Measurements from ENCODE around the gene GATAD2A. TPM values are rescaled to one million over a fixed set of nuclear protein-coding genes. Genes with fewer than 3 reads are reported as not detected.
"Not testable (repeated sequence)": the region's sequence is repeated elsewhere in the genome, so short reads cannot be mapped to it uniquely, and the experiment has no call there.

GATAD2A gene
- total RNA-seq, 1 experiment from 2014 or later: 31.3 TPM

GRCh38 chr19:19387108-19387507 is 18.4 kb upstream of the GATAD2A start:
- no peak for DNase-seq (ENCODE audit: extremely low read depth, low read depth)

GRCh38 chr19:19388568-19389555 is 16.6 kb upstream of the GATAD2A start:
- DNase-seq (ENCODE audit: extremely low read depth, low read depth): no peak

- DNase-seq (ENCODE audit: extremely low read depth, low read depth): not testable (repeated sequence)
These were observed 15.8 kb upstream of the GATAD2A start for GRCh38 chr19:19389683-19390082.

GRCh38 chr19:19394333-19394732 is 11.1 kb upstream of the GATAD2A start:
- DNase-seq (ENCODE audit: extremely low read depth, low read depth): not testable (repeated sequence)

GRCh38 chr19:19399733-19400433 is 5.6 kb upstream of the GATAD2A start:
- no peak for DNase-seq (ENCODE audit: extremely low read depth, low read depth)

- DNase-seq (ENCODE audit: extremely low read depth, low read depth): no peak
These were observed 2.7 kb upstream of the GATAD2A start for GRCh38 chr19:19402656-19403372.

- no peak for DNase-seq (ENCODE audit: extremely low read depth, low read depth)
These were observed 2.0 kb upstream of the GATAD2A start for GRCh38 chr19:19403373-19403901.

- DNase-seq (ENCODE audit: extremely low read depth, low read depth): no peak
These were observed 749 bp downstream of the GATAD2A start for GRCh38 chr19:19405971-19406877.

GRCh38 chr19:19406878-19407632 is 1.6 kb downstream of the GATAD2A start:
- no peak for DNase-seq (ENCODE audit: extremely low read depth, low read depth)

GRCh38 chr19:19407633-19407930 is 2.1 kb downstream of the GATAD2A start:
- no peak for DNase-seq (ENCODE audit: extremely low read depth, low read depth)

GRCh38 chr19:19409205-19409604 is 3.7 kb downstream of the GATAD2A start:
- no peak for DNase-seq (ENCODE audit: extremely low read depth, low read depth)

- DNase-seq (ENCODE audit: extremely low read depth, low read depth): no peak
These were observed 4.2 kb downstream of the GATAD2A start for GRCh38 chr19:19409631-19410030.

GRCh38 chr19:19410553-19411550 is 5.4 kb downstream of the GATAD2A start:
- DNase-seq (ENCODE audit: extremely low read depth, low read depth): no peak

GRCh38 chr19:19416280-19416679 is 10.8 kb downstream of the GATAD2A start:
- no peak for DNase-seq (ENCODE audit: extremely low read depth, low read depth)

- no peak for DNase-seq (ENCODE audit: extremely low read depth, low read depth)
These were observed 11.6 kb downstream of the GATAD2A start for GRCh38 chr19:19417046-19417445.

GRCh38 chr19:19417628-19418245 is 12.3 kb downstream of the GATAD2A start:
- DNase-seq (ENCODE audit: extremely low read depth, low read depth): no peak

- DNase-seq (ENCODE audit: extremely low read depth, low read depth): no peak
These were observed 13.2 kb downstream of the GATAD2A start for GRCh38 chr19:19418555-19419260.

Data from NCI-H460 (cell line).